Keratinocyte (primary cell): ENCODE data around the gene CACNA2D1. TPM values are rescaled to one million over a fixed set of nuclear protein-coding genes. Genes with fewer than 3 reads are reported as not detected.

Experiments used
- DNase-seq: peaks from one replicate; pipeline ENCODE4 v3.0.0-alpha.2; 2011; ENCODE audit warnings: low read depth, missing footprints, low spot score
- FAIRE-seq: peaks from 2 replicates; lab custom pipeline; 2011; peaks lifted over from hg19 to GRCh38; lab: Jason Lieb, UNC
- H2AFZ ChIP-seq: 2 replicates; pipeline ENCODE4 v1.6.0; 2012; ENCODE audit warnings: low read length, control low read depth, inconsistent platforms; ENCODE audit not compliant: control insufficient read depth
- H3K27ac ChIP-seq: 2 replicates; pipeline ENCODE4 v1.5.1; 2011; ENCODE audit warnings: low read length; ENCODE audit not compliant: control insufficient read depth, insufficient read depth
- H3K27me3 ChIP-seq: 3 replicates; pipeline ENCODE4 v1.6.0; 2011; ENCODE audit warnings: low read length; ENCODE audit not compliant: control insufficient read depth, insufficient read depth; ENCODE audit errors: extremely low read depth
- H3K36me3 ChIP-seq, 2 experiments: 2 replicates in 1 of 2; 3 replicates in 1 of 2; pipeline ENCODE4 v1.5.1; 2011; ENCODE audit warnings: low read length in 2 of 2, mild to moderate bottlenecking in 1 of 2; ENCODE audit not compliant: control insufficient read depth in 2 of 2, insufficient read depth in 2 of 2; ENCODE audit errors: extremely low read depth in 1 of 2
- H3K4me1 ChIP-seq: 3 replicates; pipeline ENCODE4 v1.5.1; 2011; ENCODE audit warnings: low read length; ENCODE audit not compliant: control insufficient read depth, insufficient read depth; ENCODE audit errors: extremely low read depth
- H3K4me2 ChIP-seq: 3 replicates; pipeline ENCODE4 v1.6.0; 2011; ENCODE audit warnings: low read depth, low read length; ENCODE audit not compliant: control insufficient read depth, insufficient read depth; ENCODE audit errors: extremely low read depth
- H3K4me3 ChIP-seq, 3 experiments: fragments of 200-600 bp in 1 of 3; sonication (generic) in 1 of 3; 2 replicates in 2 of 3; 3 replicates in 1 of 3; pipeline ENCODE4 v1.5.1; 2011 to 2016; ENCODE audit warnings: low read length in 3 of 3, mild to moderate bottlenecking in 3 of 3, control low read depth in 2 of 3, inconsistent platforms in 1 of 3, low read depth in 1 of 3, mixed read lengths in 1 of 3, mixed run types in 1 of 3, moderate library complexity in 1 of 3; ENCODE audit not compliant: control insufficient read depth in 2 of 3, insufficient read depth in 2 of 3; ENCODE audit errors: extremely low read depth in 1 of 3
- H3K79me2 ChIP-seq: 2 replicates; pipeline ENCODE4 v1.6.0; 2012; ENCODE audit warnings: low read length; ENCODE audit not compliant: control insufficient read depth, insufficient read depth
- H3K9ac ChIP-seq: 3 replicates; pipeline ENCODE4 v1.6.0; 2011; ENCODE audit warnings: low read length; ENCODE audit not compliant: control insufficient read depth, insufficient read depth; ENCODE audit errors: extremely low read depth
- H3K9me1 ChIP-seq: 3 replicates; pipeline ENCODE4 v1.6.0; 2011; ENCODE audit warnings: low read length; ENCODE audit not compliant: control insufficient read depth, insufficient read depth; ENCODE audit errors: extremely low read depth
- H3K9me3 ChIP-seq: 2 replicates; pipeline ENCODE4 v1.5.1; 2012; ENCODE audit warnings: low read depth, low read length; ENCODE audit not compliant: control insufficient read depth
- H4K20me1 ChIP-seq: 3 replicates; pipeline ENCODE4 v1.6.0; 2011; ENCODE audit warnings: low read length; ENCODE audit not compliant: control insufficient read depth, insufficient read depth; ENCODE audit errors: extremely low read depth
- CTCF ChIP-seq, 3 experiments: IDR thresholded peaks in 1 of 3; conservative IDR thresholded peaks in 1 of 3; optimal IDR thresholded peaks in 1 of 3; 2 replicates in 2 of 3; 3 replicates in 1 of 3; pipeline versions ENCODE3 to v1.5.1; 2011; ENCODE audit warnings: low read length in 3 of 3, mild to moderate bottlenecking in 3 of 3, moderate library complexity in 2 of 3, control low read depth in 1 of 3, inconsistent platforms in 1 of 3; ENCODE audit not compliant: insufficient read depth in 2 of 3; ENCODE audit errors: extremely low read depth in 1 of 3
- EZH2 ChIP-seq: IDR thresholded peaks from one replicate; pipeline ENCODE4 v1.6.1; 2012; ENCODE audit warnings: inconsistent platforms, mild to moderate bottlenecking, low read length, moderate library complexity
- dilution Hi-C: fragments of 300-500 bp; cut with MboI; formaldehyde crosslinking; loops from one replicate; pipeline ENCODE4 v1.7.0; 2020; ENCODE audit warnings: low sequenced_read_pairs; ENCODE audit not compliant: extremely low pct_ligation_motif_present
- polyA plus RNA-seq, 5 experiments: library from polyadenylated mRNA; depleted of rRNA in 3 of 5; stranded (reverse) in 3 of 5; stranded (forward) in 1 of 5; unstranded in 1 of 5; fragments of >200 nt; gene quantifications; 1 replicate in 1 of 5; 2 replicates in 3 of 5; 3 replicates in 1 of 5; pipeline versions ENCODE4 v1.2.1 to v1.2.3, GENCODE V29; 2011 to 2012; ENCODE audit warnings: missing spikeins in 2 of 5, low read depth in 1 of 5, low replicate concordance in 1 of 5

Gene CACNA2D1
- polyA plus RNA-seq, 1 donor (not counting 4 experiments of a cell fraction or from before 2014, with no cell fraction given) = 1.8 TPM

- no peak overlapping the region for H3K9ac ChIP-seq
Measured at GRCh38 chr7:82477733-82478515, 34.3 kb upstream of the CACNA2D1 start.

GRCh38 chr7:82472966-82473365 is 29.4 kb upstream of the CACNA2D1 start:
- no peaks in the 10 kb centered on the region for H4K20me1 ChIP-seq
- no peaks in the 10 kb centered on the region for H3K36me3 ChIP-seq
- H3K79me2 ChIP-seq = no peaks in the 10 kb centered on the region
- no peaks in the 10 kb centered on the region for H3K9me3 ChIP-seq
- TF ChIP-seq EZH2 = no peak
- TF ChIP-seq CTCF (optimal IDR thresholded peaks at IDR 0.05 in 1 of 3, IDR thresholded peaks at IDR 0.05 in 1 of 3, conservative IDR thresholded peaks at IDR 0.05 in 1 of 3; ENCODE audit: extremely low read depth in 1 of 3, insufficient read depth in 2 of 3, low read length in 3 of 3) = no peak
- no peak overlapping the region for H2AFZ ChIP-seq
- H3K4me1 ChIP-seq = no peaks in the 10 kb centered on the region
- no peak overlapping the region for H3K4me3 ChIP-seq
- H3K27ac ChIP-seq = no peak overlapping the region
- no peak overlapping the region for H3K4me2 ChIP-seq
- no peaks in the 10 kb centered on the region for H3K9me1 ChIP-seq
- no peaks in the 10 kb centered on the region for H3K27me3 ChIP-seq
- dilution Hi-C loops = no loop called here
- DNase-seq = no peak
- H3K9ac ChIP-seq = no peak overlapping the region
- no peak for FAIRE-seq

More at GRCh38 chr7:82477733-82478515, 34.3 kb upstream of the CACNA2D1 start:
- no peaks in the 10 kb centered on the region for H3K36me3 ChIP-seq
- no peak overlapping the region for H3K4me3 ChIP-seq
- H3K9me3 ChIP-seq = no peaks in the 10 kb centered on the region
- TF ChIP-seq CTCF (optimal IDR thresholded peaks at IDR 0.05 in 1 of 3, IDR thresholded peaks at IDR 0.05 in 1 of 3, conservative IDR thresholded peaks at IDR 0.05 in 1 of 3; ENCODE audit: extremely low read depth in 1 of 3, insufficient read depth in 2 of 3, low read length in 3 of 3) (no peak), EZH2 (no peak)
- H3K27ac ChIP-seq = no peak overlapping the region
- no peak overlapping the region for H3K4me2 ChIP-seq
- no peak for FAIRE-seq
- H3K9me1 ChIP-seq = no peaks in the 10 kb centered on the region
- no peak for DNase-seq
- H4K20me1 ChIP-seq = no peaks in the 10 kb centered on the region
- dilution Hi-C loops = no loop called here
- no peaks in the 10 kb centered on the region for H3K4me1 ChIP-seq
- no peaks in the 10 kb centered on the region for H3K79me2 ChIP-seq
- no peaks in the 10 kb centered on the region for H3K27me3 ChIP-seq
- no peak overlapping the region for H2AFZ ChIP-seq
